B cell (primary cell): ENCODE results near the gene FARP2. TPM values are rescaled to one million over a fixed set of nuclear protein-coding genes. Genes with fewer than 3 reads are reported as not detected.

Experiments used
- ATAC-seq: fragments of 200-7000 bp; cut with Tn5 transposase; one replicate; pipeline ENCODE4 v1.10.0; 2021; ENCODE audit warnings: low read depth, mild to moderate bottlenecking, moderate number of reproducible peaks, moderate library complexity
- CTCF ChIA-PET: fragments of 350-600 bp; sonication (Branson Sonifier 250); formaldehyde crosslinking; loops from one replicate; lab custom pipeline; 2021; ENCODE audit warnings: antibody characterized with exemption, inconsistent platforms; lab: Charles Lee
- POLR2A ChIA-PET: fragments of 350-600 bp; sonication (Branson Sonifier 250); formaldehyde crosslinking; loops from one replicate; lab custom pipeline; 2021; ENCODE audit warnings: antibody characterized with exemption; lab: Charles Lee
- DNase-seq: peaks from one replicate; pipeline ENCODE4 v3.0.0; 2013
- H2AFZ ChIP-seq: 2 replicates; pipeline ENCODE4 v1.6.1; 2012; ENCODE audit warnings: mild to moderate bottlenecking, low read depth, low read length; ENCODE audit not compliant: insufficient read depth, poor library complexity, severe bottlenecking
- H3K27ac ChIP-seq, 2 donors: 1 replicate in 1 of 2; 2 replicates in 1 of 2; pipeline ENCODE4 v1.5.1; 2012 to 2013; ENCODE audit warnings: low read length in 2 of 2, mild to moderate bottlenecking in 2 of 2, moderate library complexity in 1 of 2
- H3K27me3 ChIP-seq, 4 experiments: fragments of 200-600 bp in 1 of 4; sonication (generic) in 1 of 4; replicated peaks in 1 of 4; 1 replicate in 2 of 4; 2 replicates in 2 of 4; pipeline versions ENCODE4 v1.6.1 to v1.7.0; 2013 to 2016; ENCODE audit warnings: low read length in 3 of 4, mild to moderate bottlenecking in 2 of 4, mixed read lengths in 1 of 4, moderate library complexity in 1 of 4; ENCODE audit not compliant: insufficient read depth in 4 of 4, control insufficient read depth in 3 of 4; ENCODE audit errors: control extremely low read depth in 1 of 4
- H3K36me3 ChIP-seq, 2 experiments: replicated peaks in 1 of 2; 1 replicate in 1 of 2; 2 replicates in 1 of 2; pipeline versions ENCODE4 v1.6.1 to v1.7.1; 2013; ENCODE audit warnings: low read length in 1 of 2; ENCODE audit not compliant: insufficient read depth in 2 of 2, control insufficient read depth in 1 of 2; ENCODE audit errors: control extremely low read depth in 1 of 2, extremely low read depth in 1 of 2
- H3K4me1 ChIP-seq, 2 donors: fragments of 200-600 bp in 1 of 2; sonication (generic) in 1 of 2; 1 replicate in 1 of 2; 2 replicates in 1 of 2; pipeline versions ENCODE4 v1.5.1 to v1.6.1; 2013 to 2017; ENCODE audit warnings: low read length in 2 of 2; ENCODE audit not compliant: control insufficient read depth in 2 of 2, insufficient read depth in 2 of 2
- H3K4me2 ChIP-seq: replicated peaks from 2 replicates; pipeline ENCODE3; 2012; ENCODE audit warnings: mild to moderate bottlenecking, low read depth, low read length; ENCODE audit not compliant: poor library complexity, severe bottlenecking
- H3K4me3 ChIP-seq, 5 experiments: fragments of 200-600 bp in 1 of 5; sonication (generic) in 1 of 5; 1 replicate in 3 of 5; 2 replicates in 2 of 5; pipeline versions ENCODE4 v1.5.1 to v1.7.0; 2011 to 2016; ENCODE audit warnings: low read length in 4 of 5, mild to moderate bottlenecking in 4 of 5, low read depth in 2 of 5, control low read depth in 1 of 5, moderate library complexity in 1 of 5; ENCODE audit not compliant: insufficient read depth in 1 of 5; ENCODE audit errors: control extremely low read depth in 1 of 5, extremely low read depth in 1 of 5
- H3K79me2 ChIP-seq: fragments of 200-600 bp; sonication (generic); one replicate; pipeline ENCODE4 v1.6.0; 2016; ENCODE audit warnings: low read length; ENCODE audit not compliant: control insufficient read depth, insufficient read depth
- H3K9ac ChIP-seq: fragments of 200-600 bp; sonication (generic); 2 replicates; pipeline ENCODE4 v1.6.1; 2017; ENCODE audit warnings: mild to moderate bottlenecking, low read length, moderate library complexity
- H3K9me3 ChIP-seq, 3 donors: one replicate each; pipeline versions ENCODE4 v1.6.1 to v1.7.1; 2013; ENCODE audit warnings: low read length in 2 of 3; ENCODE audit not compliant: control insufficient read depth in 2 of 3, insufficient read depth in 1 of 3; ENCODE audit errors: control extremely low read depth in 1 of 3
- H4K20me1 ChIP-seq: 2 replicates; pipeline ENCODE4 v1.6.0; 2012; ENCODE audit warnings: mild to moderate bottlenecking, low read length; ENCODE audit not compliant: insufficient read depth, control insufficient read depth, poor library complexity, severe bottlenecking
- H3K27ac Mint-ChIP-seq: one replicate; pipeline ENCODE4 v1.8.0; 2021; ENCODE audit warnings: mixed read lengths
- H3K27me3 Mint-ChIP-seq: one replicate; pipeline ENCODE4 v1.8.0; 2021; ENCODE audit warnings: mixed read lengths
- H3K4me1 Mint-ChIP-seq: one replicate; pipeline ENCODE4 v1.8.0; 2021; ENCODE audit warnings: mixed read lengths
- H3K4me3 Mint-ChIP-seq: one replicate; pipeline ENCODE4 v1.8.0; 2021; ENCODE audit warnings: mixed read lengths
- H3K9me3 Mint-ChIP-seq: one replicate; pipeline ENCODE4 v1.8.0; 2022; ENCODE audit warnings: mixed read lengths; ENCODE audit not compliant: insufficient read depth
- CTCF ChIP-seq: fragments of 200-600 bp; IDR thresholded peaks from one replicate; pipeline ENCODE4 v1.8.0; 2022; ENCODE audit warnings: antibody characterized with exemption, mild to moderate bottlenecking
- EZH2 ChIP-seq: IDR thresholded peaks from 2 replicates; pipeline ENCODE4 v1.6.1; 2012; ENCODE audit warnings: borderline replicate concordance, low read depth, mild to moderate bottlenecking, moderate library complexity, low read length; ENCODE audit not compliant: insufficient read depth, poor library complexity, severe bottlenecking
- WGBS: methylation state at CpG from one replicate; pipeline ENCODE4 v1.1.5; 2013; ENCODE audit warnings: missing lambda C conversion rate; ENCODE audit not compliant: insufficient coverage; 5-methylcytosine and 5-hydroxymethylcytosine counted together
- intact Hi-C: fragments of 100-400 bp; cut with micrococcal nuclease; formaldehyde crosslinking; loops from one replicate; pipeline ENCODE4 v1.10.0; 2022
- polyA plus RNA-seq: library from polyadenylated mRNA; depleted of rRNA; stranded (reverse); fragments of >200 nt; gene quantifications from 2 replicates; pipeline ENCODE4 v1.2.3, GENCODE V29; 2012
- total RNA-seq, 2 donors: library from RNA; stranded (reverse); fragments of 120-200 nt in 1 of 2; gene quantifications; 1 replicate in 1 of 2; 2 replicates in 1 of 2; pipeline versions ENCODE4 v1.2.3 to v1.2.4, GENCODE V29; 2013 to 2022

Gene FARP2
- total and polyA plus RNA-seq, 2 donors (not counting 1 experiment from before 2014, with no cell fraction given): 37.1 to 114 TPM

GRCh38 chr2:241463276-241464135 is 107.4 kb downstream of the FARP2 start:
- Histone ChIP-seq H3K36me3 (peaks cover 0 to 2% of the 10 kb centered on the region in 2 experiments), H3K9ac (no peak overlapping the region), H3K4me3 (no peak overlapping the region), H3K79me2 (no peaks in the 10 kb centered on the region), H3K27me3 (no peaks in the 10 kb centered on the region), H4K20me1 (no peaks in the 10 kb centered on the region), H3K4me2 (no peak overlapping the region), H3K9me3 (no peaks in the 10 kb centered on the region), H3K27ac (no peak overlapping the region), H2AFZ (no peak overlapping the region), H3K4me1 (no peaks in the 10 kb centered on the region)
- TF ChIP-seq CTCF (no peak), EZH2 (no peak)
- ATAC-seq: no peak
- Mint-ChIP-seq H3K27ac (no peak overlapping the region), H3K27me3 (no peaks in the 10 kb centered on the region), H3K4me3 (no peak overlapping the region), H3K4me1 (no peaks in the 10 kb centered on the region), H3K9me3 (no peaks in the 10 kb centered on the region)
- POLR2A ChIA-PET: no interaction called here
- 97% methylated on average over 13 of the region's 18 CpGs for WGBS
- DNase-seq: no peak
- CTCF ChIA-PET: no interaction called here
- intact Hi-C loops: no loop called here

GRCh38 chr2:241465543-241465942 is 109.5 kb downstream of the FARP2 start:
- Mint-ChIP-seq H3K9me3 (no peaks in the 10 kb centered on the region), H3K4me3 (no peak overlapping the region), H3K27me3 (no peaks in the 10 kb centered on the region), H3K4me1 (no peaks in the 10 kb centered on the region), H3K27ac (no peak overlapping the region)
- Histone ChIP-seq H3K9ac (no peak overlapping the region), H3K79me2 (no peaks in the 10 kb centered on the region), H3K4me2 (no peak overlapping the region), H3K4me3 (no peak overlapping the region), H3K27ac (no peak overlapping the region), H3K27me3 (no peaks in the 10 kb centered on the region), H2AFZ (no peak overlapping the region), H4K20me1 (no peaks in the 10 kb centered on the region), H3K9me3 (no peaks in the 10 kb centered on the region), H3K36me3 (peaks cover 0 to 5% of the 10 kb centered on the region in 2 experiments), H3K4me1 (no peaks in the 10 kb centered on the region)
- 90% methylated on average over 7 of the region's 12 CpGs for WGBS
- TF ChIP-seq CTCF: no peak
- DNase-seq: no peak
- ChIA-PET CTCF (no interaction called here), POLR2A (no interaction called here)
- intact Hi-C loops: no loop called here
- ATAC-seq: no peak
